Measurements from ENCODE around the gene PRTN3.

The PRTN3 gene

GRCh38 chr19:862581-863314, 21.9 kb downstream of the PRTN3 start:
- WGBS (ENCODE audit: insufficient coverage) = 11% methylated on average over 22 of the region's 48 CpGs
- ChIA-PET POLR2A (no interaction called here), CTCF (interaction anchor here (0.5 to 3.7 kb wide), 20 partner anchors 12 to 143 kb away, joined by 3 to 23 read pairs (median 4); partner anchors contain the start of genes KISS1R and WDR18)
- peaks cover 0 to 40% (median 37%) of the 10 kb centered on the region in 4 experiments for H3K4me1 ChIP-seq (ENCODE audit: control extremely low read depth in 1 of 4, control insufficient read depth in 4 of 4, insufficient read depth in 4 of 4, low read length in 3 of 4)
- peak; percentile 81 to 92 (median 91) for DNase-seq
- peaks cover 0 to 17% (median 11%) of the 10 kb centered on the region in 5 experiments for H3K27me3 ChIP-seq (replicated peaks in 2 of 5; ENCODE audit: control insufficient read depth in 4 of 5, insufficient read depth in 5 of 5, low read length in 4 of 5)
- no peaks in the 10 kb centered on the region for H3K9me3 ChIP-seq (ENCODE audit: control extremely low read depth in 1 of 5, control insufficient read depth in 4 of 5, insufficient read depth in 2 of 5, low read depth in 1 of 5, low read length in 4 of 5)
- H3K27ac ChIP-seq (ENCODE audit: insufficient read depth in 1 of 2, low read depth in 1 of 2, low read length in 2 of 2, poor library complexity in 1 of 2, severe bottlenecking in 2 of 2) = no peak overlapping the region
- peaks cover under 1 to 5% (median 4%) of the 10 kb centered on the region in 4 experiments for H3K36me3 ChIP-seq (ENCODE audit: control insufficient read depth in 4 of 4, insufficient read depth in 4 of 4, low read length in 3 of 4)
- H3K4me3 ChIP-seq (ENCODE audit: control insufficient read depth in 1 of 7, extremely low read depth in 1 of 7, insufficient read depth in 4 of 7, low read depth in 2 of 7, low read length in 6 of 7) = peak overlapping the region; percentile 3 to 61 (median 42)

GRCh38 chr19:863315-863620, 22.5 kb downstream of the PRTN3 start:
- 85% methylated on average over 2 of the region's 7 CpGs for WGBS (ENCODE audit: insufficient coverage)
- DNase-seq = no peak
- H3K4me1 ChIP-seq (ENCODE audit: control extremely low read depth in 1 of 4, control insufficient read depth in 4 of 4, insufficient read depth in 4 of 4, low read length in 3 of 4) = peaks cover 0 to 40% (median 37%) of the 10 kb centered on the region in 4 experiments
- no peaks in the 10 kb centered on the region for H3K9me3 ChIP-seq (ENCODE audit: control extremely low read depth in 1 of 5, control insufficient read depth in 4 of 5, insufficient read depth in 2 of 5, low read depth in 1 of 5, low read length in 4 of 5)
- ChIA-PET POLR2A (no interaction called here), CTCF (interaction anchor here (0.6 to 3.7 kb wide), 31 partner anchors 9 to 229 kb away, joined by 3 to 23 read pairs (median 3); partner anchors contain the start of genes KISS1R, MED16, POLRMT and RNU6-9)
- H3K4me3 ChIP-seq (ENCODE audit: control insufficient read depth in 1 of 7, extremely low read depth in 1 of 7, insufficient read depth in 4 of 7, low read depth in 2 of 7, low read length in 6 of 7) = peak overlapping the region in 4 of 7 experiments; percentile 3 to 61 (median 52)
- peaks cover 0 to 17% (median 11%) of the 10 kb centered on the region in 5 experiments for H3K27me3 ChIP-seq (replicated peaks in 2 of 5; ENCODE audit: control insufficient read depth in 4 of 5, insufficient read depth in 5 of 5, low read length in 4 of 5)
- H3K27ac ChIP-seq (ENCODE audit: insufficient read depth in 1 of 2, low read depth in 1 of 2, low read length in 2 of 2, poor library complexity in 1 of 2, severe bottlenecking in 2 of 2) = no peak overlapping the region
- H3K36me3 ChIP-seq (ENCODE audit: control insufficient read depth in 4 of 4, insufficient read depth in 4 of 4, low read length in 3 of 4) = peaks cover 5 to 10% (median 8%) of the 10 kb centered on the region in 4 experiments

- 97% methylated on average over 20 of the region's 38 CpGs for WGBS (ENCODE audit: insufficient coverage)
- Histone ChIP-seq H3K27ac (ENCODE audit: insufficient read depth in 1 of 2, low read depth in 1 of 2, low read length in 2 of 2, poor library complexity in 1 of 2, severe bottlenecking in 2 of 2) (no peak overlapping the region), H3K36me3 (ENCODE audit: control insufficient read depth in 4 of 4, insufficient read depth in 4 of 4, low read length in 3 of 4) (peaks cover 5 to 41% (median 28%) of the 10 kb centered on the region in 4 experiments), H3K4me3 (ENCODE audit: control insufficient read depth in 1 of 7, extremely low read depth in 1 of 7, insufficient read depth in 4 of 7, low read depth in 2 of 7, low read length in 6 of 7) (no peak overlapping the region), H3K9me3 (ENCODE audit: control extremely low read depth in 1 of 5, control insufficient read depth in 4 of 5, insufficient read depth in 2 of 5, low read depth in 1 of 5, low read length in 4 of 5) (no peaks in the 10 kb centered on the region), H3K27me3 (replicated peaks in 2 of 5; ENCODE audit: control insufficient read depth in 4 of 5, insufficient read depth in 5 of 5, low read length in 4 of 5) (no peaks in the 10 kb centered on the region), H3K4me1 (ENCODE audit: control extremely low read depth in 1 of 4, control insufficient read depth in 4 of 4, insufficient read depth in 4 of 4, low read length in 3 of 4) (peaks cover 0 to 17% (median 17%) of the 10 kb centered on the region in 4 experiments)
- ChIA-PET CTCF (interaction anchor here (1.2 kb wide), 1 partner anchor 11 kb away, joined by 3 read pairs; no protein-coding TSS in a partner anchor), POLR2A (interaction anchor here (1.1 kb wide), 1 partner anchor 41 kb away, joined by 3 read pairs; no protein-coding TSS in a partner anchor)
- no peak for DNase-seq
Observed at GRCh38 chr19:866769-867300, 26.0 kb downstream of the PRTN3 start.

GRCh38 chr19:867301-867793, 26.5 kb downstream of the PRTN3 start:
- POLR2A ChIA-PET = interaction anchor here (1.1 kb wide), 1 partner anchor 40 kb away, joined by 3 read pairs; no protein-coding TSS in a partner anchor
- CTCF ChIA-PET = interaction anchor here (1.4 kb wide), 1 partner anchor 48 kb away, joined by 4 read pairs; no protein-coding TSS in a partner anchor
- 89% methylated on average over 16 of the region's 16 CpGs for WGBS (ENCODE audit: insufficient coverage)
- Histone ChIP-seq H3K36me3 (ENCODE audit: control insufficient read depth in 4 of 4, insufficient read depth in 4 of 4, low read length in 3 of 4) (peaks cover 5 to 41% (median 31%) of the 10 kb centered on the region in 4 experiments), H3K4me1 (ENCODE audit: control extremely low read depth in 1 of 4, control insufficient read depth in 4 of 4, insufficient read depth in 4 of 4, low read length in 3 of 4) (peaks cover 0 to 22% (median 19%) of the 10 kb centered on the region in 4 experiments), H3K27ac (ENCODE audit: insufficient read depth in 1 of 2, low read depth in 1 of 2, low read length in 2 of 2, poor library complexity in 1 of 2, severe bottlenecking in 2 of 2) (no peak overlapping the region), H3K9me3 (ENCODE audit: control extremely low read depth in 1 of 5, control insufficient read depth in 4 of 5, insufficient read depth in 2 of 5, low read depth in 1 of 5, low read length in 4 of 5) (no peaks in the 10 kb centered on the region), H3K4me3 (ENCODE audit: control insufficient read depth in 1 of 7, extremely low read depth in 1 of 7, insufficient read depth in 4 of 7, low read depth in 2 of 7, low read length in 6 of 7) (no peak overlapping the region), H3K27me3 (replicated peaks in 2 of 5; ENCODE audit: control insufficient read depth in 4 of 5, insufficient read depth in 5 of 5, low read length in 4 of 5) (no peaks in the 10 kb centered on the region)
- DNase-seq = no peak

GRCh38 chr19:867855-868457, 27.2 kb downstream of the PRTN3 start:
- H3K4me3 ChIP-seq (ENCODE audit: control insufficient read depth in 1 of 7, extremely low read depth in 1 of 7, insufficient read depth in 4 of 7, low read depth in 2 of 7, low read length in 6 of 7) = no peak overlapping the region
- POLR2A ChIA-PET = interaction anchor here (1.1 kb wide), 1 partner anchor 40 kb away, joined by 3 read pairs; no protein-coding TSS in a partner anchor
- no peaks in the 10 kb centered on the region for H3K27me3 ChIP-seq (replicated peaks in 2 of 5; ENCODE audit: control insufficient read depth in 4 of 5, insufficient read depth in 5 of 5, low read length in 4 of 5)
- H3K36me3 ChIP-seq (ENCODE audit: control insufficient read depth in 4 of 4, insufficient read depth in 4 of 4, low read length in 3 of 4) = peaks cover 5 to 41% (median 31%) of the 10 kb centered on the region in 4 experiments
- CTCF ChIA-PET = interaction anchor here (1.4 kb wide), 1 partner anchor 48 kb away, joined by 4 read pairs; no protein-coding TSS in a partner anchor
- WGBS (ENCODE audit: insufficient coverage) = 96% methylated on average over 37 of the region's 39 CpGs
- peaks cover 0 to 22% (median 16%) of the 10 kb centered on the region in 4 experiments for H3K4me1 ChIP-seq (ENCODE audit: control extremely low read depth in 1 of 4, control insufficient read depth in 4 of 4, insufficient read depth in 4 of 4, low read length in 3 of 4)
- H3K9me3 ChIP-seq (ENCODE audit: control extremely low read depth in 1 of 5, control insufficient read depth in 4 of 5, insufficient read depth in 2 of 5, low read depth in 1 of 5, low read length in 4 of 5) = no peaks in the 10 kb centered on the region
- DNase-seq = no peak
- no peak overlapping the region for H3K27ac ChIP-seq (ENCODE audit: insufficient read depth in 1 of 2, low read depth in 1 of 2, low read length in 2 of 2, poor library complexity in 1 of 2, severe bottlenecking in 2 of 2)

- no peak for DNase-seq
- no peak overlapping the region for H3K4me3 ChIP-seq (ENCODE audit: control insufficient read depth in 1 of 7, extremely low read depth in 1 of 7, insufficient read depth in 4 of 7, low read depth in 2 of 7, low read length in 6 of 7)
- CTCF ChIA-PET = interaction anchor here (1.4 kb wide), 1 partner anchor 47 kb away, joined by 4 read pairs; no protein-coding TSS in a partner anchor
- POLR2A ChIA-PET = no interaction called here
- no peak overlapping the region for H3K27ac ChIP-seq (ENCODE audit: insufficient read depth in 1 of 2, low read depth in 1 of 2, low read length in 2 of 2, poor library complexity in 1 of 2, severe bottlenecking in 2 of 2)
- peaks cover 0 to 17% (median 10%) of the 10 kb centered on the region in 4 experiments for H3K4me1 ChIP-seq (ENCODE audit: control extremely low read depth in 1 of 4, control insufficient read depth in 4 of 4, insufficient read depth in 4 of 4, low read length in 3 of 4)
- no peaks in the 10 kb centered on the region for H3K9me3 ChIP-seq (ENCODE audit: control extremely low read depth in 1 of 5, control insufficient read depth in 4 of 5, insufficient read depth in 2 of 5, low read depth in 1 of 5, low read length in 4 of 5)
- 96% methylated on average over 32 of the region's 34 CpGs for WGBS (ENCODE audit: insufficient coverage)
- H3K36me3 ChIP-seq (ENCODE audit: control insufficient read depth in 4 of 4, insufficient read depth in 4 of 4, low read length in 3 of 4) = peaks cover 5 to 44% (median 34%) of the 10 kb centered on the region in 4 experiments
- no peaks in the 10 kb centered on the region for H3K27me3 ChIP-seq (replicated peaks in 2 of 5; ENCODE audit: control insufficient read depth in 4 of 5, insufficient read depth in 5 of 5, low read length in 4 of 5)
Observed at GRCh38 chr19:868458-869244, 27.9 kb downstream of the PRTN3 start.

Measured in common myeloid progenitor, CD34-positive (primary cell).